ENCODE measurements around the gene UVSSA.
"Not testable (repeated sequence)": the region's sequence is repeated elsewhere in the genome, so short reads cannot be mapped to it uniquely, and the experiment has no call there.

Gene UVSSA

DNA sequence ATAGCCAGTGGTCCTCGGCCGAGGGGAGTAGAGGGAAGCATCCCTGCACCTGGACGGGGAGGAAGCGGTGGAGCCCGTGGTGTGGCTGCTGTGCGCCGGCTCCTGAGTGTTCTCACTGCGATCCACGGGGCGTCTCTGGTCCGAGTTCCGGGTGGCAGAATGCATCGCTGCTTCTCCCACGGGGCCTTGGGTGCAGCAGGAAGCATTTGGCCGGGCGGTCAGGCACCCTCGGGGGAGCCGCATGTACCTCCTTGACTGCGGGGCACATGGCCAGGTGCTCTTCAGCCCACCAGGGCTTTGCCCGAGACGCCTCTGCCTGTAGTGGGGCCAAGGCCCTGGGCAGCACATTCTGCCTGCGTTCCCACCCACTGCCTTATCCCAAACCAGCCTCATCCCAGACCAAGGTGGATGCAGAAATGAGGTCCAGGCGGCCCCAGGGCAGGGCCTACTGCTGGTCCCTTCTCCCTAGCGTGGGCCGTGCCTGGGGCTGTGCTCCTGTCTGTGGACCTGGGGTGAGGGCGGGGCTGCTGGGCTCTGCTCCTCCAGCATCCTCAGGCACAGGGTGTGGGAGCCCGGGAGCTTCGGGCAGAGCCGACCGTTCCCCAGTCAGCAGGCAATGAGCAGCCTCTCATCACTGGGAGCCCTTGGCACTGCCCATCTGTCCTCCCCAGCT lies 31.7 kb downstream of the UVSSA start:
- no peak for DNase-seq

DNA sequence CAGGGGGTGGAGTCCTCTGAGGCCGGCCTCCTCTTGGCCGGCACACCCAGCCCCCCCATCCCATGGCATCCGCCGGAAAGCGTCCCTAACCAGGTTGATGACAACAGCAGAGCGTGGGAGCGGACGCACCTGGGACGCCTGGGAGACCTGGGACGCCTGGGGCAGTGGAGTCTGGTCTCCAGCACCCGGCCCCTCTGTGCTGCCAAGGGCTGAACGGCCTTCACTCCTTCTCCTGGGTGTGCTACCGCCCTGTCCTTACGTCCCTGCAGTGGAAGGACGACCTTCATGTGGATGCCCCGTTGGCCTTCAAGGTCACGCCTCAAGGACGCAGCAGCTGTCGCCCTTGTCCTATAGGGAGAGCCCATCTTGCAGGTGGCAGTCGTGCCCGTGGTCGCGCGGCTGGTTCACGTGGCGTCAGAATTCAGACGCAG lies 32.4 kb downstream of the UVSSA start:
- no peak for DNase-seq

DNA sequence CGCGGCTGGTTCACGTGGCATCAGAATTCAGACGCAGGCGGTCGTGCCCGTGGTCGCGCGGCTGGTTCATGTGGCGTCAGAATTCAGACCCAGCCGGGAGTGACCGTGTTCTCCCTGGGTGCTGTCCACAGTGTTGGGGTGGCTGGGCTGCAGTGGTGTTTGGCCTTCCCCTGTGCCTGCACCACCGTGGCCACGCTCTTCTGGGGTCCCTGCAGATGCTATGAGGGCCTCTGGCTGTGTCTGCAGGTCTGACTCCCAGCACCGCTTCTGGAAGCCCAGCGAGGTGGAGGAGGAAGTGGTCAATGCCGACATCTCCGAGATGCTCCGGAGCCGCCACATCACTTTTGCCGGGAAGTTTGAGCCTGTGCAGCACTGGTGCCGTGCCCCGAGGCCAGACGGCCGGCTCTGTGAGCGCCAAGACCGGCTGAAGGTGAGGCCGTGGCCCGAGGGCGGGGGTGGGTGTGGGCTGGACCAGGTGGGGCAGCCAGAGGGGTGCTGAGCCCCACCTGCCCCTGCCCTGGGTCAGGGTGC lies 32.9 kb downstream of the UVSSA start:
- no peak for DNase-seq

DNA sequence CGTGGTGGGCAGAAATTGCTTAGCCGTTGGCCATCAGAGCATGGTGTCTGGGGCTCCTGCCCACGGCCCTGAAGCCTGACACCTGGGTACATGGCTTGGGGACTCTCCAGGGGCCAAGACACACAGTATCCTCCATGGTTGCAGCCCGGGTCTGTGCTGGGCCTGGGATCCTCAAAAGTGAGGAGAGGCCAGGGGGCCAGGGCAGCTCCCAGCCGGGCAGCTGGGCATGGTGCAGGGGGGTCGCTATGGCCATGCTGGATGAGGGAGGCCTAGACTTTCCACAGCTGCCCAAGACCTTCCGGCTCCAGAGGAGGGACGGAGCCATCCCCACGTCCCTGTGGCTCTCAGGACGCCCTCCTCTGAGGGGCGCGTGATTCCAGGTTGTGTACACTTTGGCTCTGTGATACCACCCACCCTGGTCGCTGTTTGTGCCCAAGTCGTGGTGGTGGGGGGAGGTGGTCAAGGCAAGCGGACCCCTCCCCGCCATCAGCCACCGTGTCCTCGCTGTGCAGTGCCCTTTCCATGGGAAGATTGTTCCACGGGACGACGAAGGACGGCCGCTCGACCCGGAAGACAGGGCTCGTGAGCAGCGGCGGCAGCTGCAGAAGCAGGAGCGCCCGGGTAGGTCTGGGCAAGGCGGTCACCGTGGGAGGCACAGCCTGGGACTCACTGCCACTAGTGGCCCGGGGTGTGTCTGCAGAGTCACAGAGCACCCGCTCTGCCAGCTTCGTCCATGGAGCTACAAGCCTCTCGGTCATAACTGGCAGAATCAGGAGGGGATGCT lies 33.6 kb downstream of the UVSSA start:
- no peak for DNase-seq

DNA sequence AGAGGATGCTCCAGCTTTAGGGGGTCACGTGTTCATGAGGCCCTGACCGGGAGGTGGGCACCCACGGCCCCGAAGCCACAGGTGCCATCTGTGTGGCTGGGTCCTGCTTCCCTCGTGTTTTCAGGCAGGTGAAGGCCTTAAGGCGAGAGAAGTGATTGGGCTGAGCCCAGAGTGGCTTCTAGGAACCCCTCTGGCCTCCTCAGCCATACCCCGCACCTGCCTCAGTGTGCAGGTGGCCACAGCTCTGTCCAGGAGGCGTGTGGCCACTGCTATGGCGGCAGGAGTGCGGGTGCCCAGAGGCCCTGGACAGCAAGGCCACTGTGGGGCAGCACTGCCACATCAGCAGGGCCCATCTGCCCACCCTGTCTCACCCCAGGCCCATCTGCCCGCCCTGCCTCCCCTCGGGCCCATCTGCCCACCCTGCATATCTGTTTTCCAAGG lies 34.2 kb downstream of the UVSSA start:
- DNase-seq = no peak

DNA sequence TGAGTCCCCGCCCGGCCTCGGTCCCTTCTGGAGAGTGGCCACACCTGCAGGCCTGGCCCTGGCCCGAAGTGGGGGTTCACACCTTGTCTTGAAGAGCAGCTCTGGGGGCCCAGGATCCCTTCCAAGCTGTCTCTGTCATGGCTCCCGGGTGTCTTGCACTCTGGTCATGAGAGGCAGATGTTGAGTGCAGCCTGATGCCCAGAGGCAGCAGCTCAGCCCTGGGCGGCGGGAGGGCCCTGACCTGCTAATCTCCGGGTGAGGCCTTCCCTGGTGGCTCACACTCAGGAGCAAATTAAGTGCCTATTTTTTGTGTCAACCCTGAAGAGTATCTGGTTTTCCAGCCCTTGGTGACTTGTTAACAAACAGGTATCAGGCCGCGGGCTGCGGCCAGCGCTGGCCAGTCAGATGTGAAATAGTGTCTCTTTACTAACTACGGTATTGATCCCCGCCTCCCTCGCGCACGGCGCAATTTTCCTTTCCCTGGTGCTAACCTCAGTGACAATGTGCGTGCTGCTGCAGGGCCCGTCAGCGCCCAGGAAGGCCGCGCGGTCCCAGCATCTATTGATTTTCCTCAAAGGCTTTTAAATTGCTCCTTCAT lies 35.0 kb downstream of the UVSSA start:
- DNase-seq = no peak

DNA sequence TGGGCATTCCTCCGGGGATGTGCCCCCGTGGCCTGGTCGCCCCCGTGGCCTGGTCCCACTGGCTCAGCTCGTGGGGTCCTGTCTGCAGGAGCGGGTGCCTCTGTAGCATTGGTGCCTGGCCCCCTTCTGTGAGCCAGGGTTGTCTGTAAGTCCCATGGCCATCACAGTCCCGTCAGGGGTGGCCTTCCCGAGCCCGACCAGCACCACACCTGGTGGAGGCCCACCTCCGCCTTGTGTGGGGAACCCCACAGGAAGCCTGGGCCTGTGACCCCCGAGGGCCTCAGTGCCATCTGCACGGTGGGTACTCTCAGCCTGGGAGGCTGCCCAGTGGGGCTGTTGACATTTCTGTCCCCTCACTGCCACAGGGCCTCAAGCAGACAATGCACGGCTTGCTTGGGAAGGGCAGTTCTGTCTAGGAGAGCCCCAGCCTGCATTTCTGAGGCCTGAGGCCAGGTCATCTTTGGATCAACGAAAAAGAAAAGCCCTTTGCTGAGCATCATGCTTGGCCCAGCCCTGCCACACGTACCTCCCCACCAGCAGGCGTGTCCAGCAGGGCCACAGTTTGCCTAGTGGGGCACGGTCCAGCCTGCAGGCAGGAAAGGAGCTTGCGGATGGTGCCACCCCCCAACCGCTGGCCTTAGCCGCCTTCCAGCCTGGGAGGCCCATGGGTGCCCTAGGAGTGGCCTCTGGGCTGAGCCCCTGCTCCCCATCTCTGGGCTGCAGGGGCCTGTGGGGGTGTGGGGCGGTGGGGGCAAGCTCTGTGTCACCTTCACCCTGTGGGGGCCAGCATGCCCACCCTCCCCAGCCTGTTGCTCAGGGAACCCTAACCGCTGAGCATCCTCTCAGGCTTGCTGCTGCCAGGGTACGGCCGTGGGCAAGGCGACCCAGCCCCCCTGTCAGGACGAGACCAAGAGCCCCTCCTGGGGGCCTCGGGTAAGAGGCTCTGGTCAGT lies 36.0 kb downstream of the UVSSA start:
- no peak for DNase-seq

DNA sequence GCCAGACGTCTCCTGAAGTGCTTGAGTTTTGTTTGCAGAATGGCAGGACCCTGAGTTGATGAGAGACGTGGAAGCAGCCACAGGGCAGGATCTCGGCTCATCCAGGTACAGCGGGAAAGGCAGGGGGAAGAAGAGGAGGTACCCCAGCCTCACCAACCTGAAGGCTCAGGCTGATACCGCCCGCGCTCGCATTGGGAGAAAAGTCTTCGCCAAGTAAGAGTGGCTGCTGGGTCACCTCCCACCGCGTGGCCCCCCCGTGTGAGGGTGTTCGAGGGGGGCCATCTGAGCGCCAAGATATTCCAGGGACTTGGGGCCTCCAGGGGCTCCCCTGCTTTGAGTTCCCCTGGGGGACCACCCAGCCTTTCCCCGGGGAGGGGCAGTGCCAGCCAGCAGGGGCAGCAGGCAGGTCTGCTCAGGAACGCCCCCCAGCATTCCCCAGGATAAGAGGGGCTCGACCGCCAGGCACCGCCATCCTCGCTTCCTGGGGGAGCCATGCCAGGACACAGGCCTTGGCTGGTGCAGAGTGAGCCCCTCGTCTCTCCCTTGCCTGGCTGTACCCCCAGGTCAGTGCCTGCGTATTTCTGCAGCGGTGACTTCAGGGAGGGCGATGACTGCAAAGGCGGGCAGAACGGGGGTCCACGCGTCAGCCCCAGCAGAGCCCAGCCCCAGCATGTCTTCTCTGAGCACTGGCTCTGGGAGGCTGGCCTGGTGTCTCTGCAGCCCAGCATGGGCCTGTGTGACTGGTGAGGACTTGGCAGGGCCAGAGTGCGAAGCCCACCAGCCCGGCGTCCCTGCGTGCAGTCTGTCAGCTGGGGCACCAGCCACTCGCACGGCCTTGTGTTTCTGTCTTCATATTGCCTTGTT lies 37.0 kb downstream of the UVSSA start:
- no peak for DNase-seq

DNA sequence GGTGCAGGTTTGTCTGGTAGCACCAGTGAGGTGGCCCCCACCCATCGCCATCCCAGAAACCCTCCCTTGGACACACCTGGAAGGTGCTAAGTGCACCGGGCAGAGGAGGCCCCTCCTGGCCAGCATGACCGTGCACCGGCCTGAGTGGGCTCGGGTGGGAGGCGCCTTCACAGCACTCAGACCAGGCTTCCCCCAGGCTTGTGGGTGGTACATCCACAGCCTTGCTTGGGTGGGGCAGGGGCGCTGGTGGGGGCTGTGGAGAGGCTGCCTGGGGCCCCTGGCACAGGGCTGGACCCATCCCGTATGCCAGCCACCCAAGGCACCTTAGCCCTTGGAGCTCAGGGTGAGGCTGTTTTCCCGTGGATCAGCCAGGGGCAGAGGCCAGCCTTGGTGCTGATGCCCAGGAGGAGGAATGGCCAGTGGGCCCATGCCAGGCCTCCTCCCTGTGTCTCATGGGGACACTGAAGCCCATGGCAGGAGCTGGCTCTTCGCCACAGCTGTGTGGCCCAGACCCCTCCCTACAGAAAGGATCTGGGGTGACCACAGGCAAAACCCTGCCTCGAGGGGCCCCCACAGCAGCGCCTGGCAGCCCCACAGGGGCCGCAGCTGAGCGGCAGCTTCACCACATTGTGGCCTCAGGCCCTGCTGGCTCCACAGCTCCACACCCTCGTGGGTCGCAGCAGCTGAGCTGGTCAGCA lies 37.8 kb downstream of the UVSSA start:
- no peak for DNase-seq

DNA sequence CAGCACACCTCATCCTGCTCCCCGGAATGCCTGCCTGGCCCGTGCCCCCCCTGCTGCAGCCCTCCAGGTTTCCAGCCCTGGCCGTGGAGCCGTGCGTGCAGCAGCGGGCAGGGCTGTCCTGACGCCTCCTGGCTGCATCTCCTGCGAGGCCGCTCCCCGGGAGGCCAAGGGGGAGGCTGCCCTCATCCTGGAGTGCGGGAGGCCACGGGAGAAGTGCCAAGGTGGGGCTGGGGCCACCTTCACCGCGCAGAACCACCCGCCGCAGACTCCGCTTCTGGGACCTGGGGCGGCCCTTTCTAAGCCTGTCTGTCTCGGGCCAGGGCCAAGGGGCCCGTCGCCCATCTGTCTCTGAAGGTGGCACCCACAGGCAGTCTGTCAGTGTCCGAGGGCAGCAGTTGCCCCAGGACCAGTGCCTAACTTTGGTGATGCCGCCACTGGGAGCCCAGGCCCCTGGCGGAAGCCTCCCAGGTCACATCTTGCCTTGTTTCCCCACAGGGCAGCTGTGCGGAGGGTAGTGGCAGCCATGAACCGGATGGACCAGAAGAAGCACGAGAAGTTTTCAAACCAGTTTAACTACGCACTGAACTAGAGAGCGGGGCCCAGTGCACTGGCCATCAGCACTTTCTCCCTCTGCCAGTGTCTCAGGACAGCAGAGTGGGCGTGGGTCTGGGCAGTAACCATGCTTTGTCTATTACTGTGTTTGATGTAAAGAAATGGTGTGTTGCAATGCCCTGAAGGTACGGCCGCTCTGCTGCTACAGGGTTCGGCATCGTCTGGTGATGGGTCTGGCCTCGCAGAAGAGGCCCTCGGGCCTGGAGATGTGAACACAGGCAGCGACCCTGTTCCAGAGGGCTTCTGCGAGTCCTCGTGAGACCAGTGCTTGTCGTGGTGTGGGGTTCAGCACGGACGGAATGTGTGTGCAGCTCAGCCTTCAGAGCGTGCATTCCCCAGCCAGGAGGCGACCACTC lies 38.6 kb downstream of the UVSSA start:
- DNase-seq = no peak

DNA sequence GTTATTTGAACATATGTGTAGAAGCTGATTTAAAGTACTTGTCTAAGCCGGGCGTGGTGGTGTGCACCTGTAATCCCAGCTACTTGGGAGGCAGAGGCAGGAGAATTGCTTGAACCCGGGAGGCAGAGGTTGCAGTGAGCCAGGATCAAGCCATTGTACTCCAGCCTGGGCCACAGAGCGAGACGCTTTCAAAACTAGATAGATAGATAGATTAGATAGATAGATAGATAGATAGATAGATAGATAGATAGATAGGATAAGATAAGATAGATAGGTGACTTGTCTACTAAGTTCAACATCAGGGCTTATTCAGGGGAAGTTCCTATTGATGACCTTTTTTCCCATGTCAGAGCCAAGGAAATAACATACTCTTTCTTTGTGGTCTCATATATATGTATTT lies 46.4 kb downstream of the UVSSA start:
- DNase-seq = not testable (repeated sequence)

DNA sequence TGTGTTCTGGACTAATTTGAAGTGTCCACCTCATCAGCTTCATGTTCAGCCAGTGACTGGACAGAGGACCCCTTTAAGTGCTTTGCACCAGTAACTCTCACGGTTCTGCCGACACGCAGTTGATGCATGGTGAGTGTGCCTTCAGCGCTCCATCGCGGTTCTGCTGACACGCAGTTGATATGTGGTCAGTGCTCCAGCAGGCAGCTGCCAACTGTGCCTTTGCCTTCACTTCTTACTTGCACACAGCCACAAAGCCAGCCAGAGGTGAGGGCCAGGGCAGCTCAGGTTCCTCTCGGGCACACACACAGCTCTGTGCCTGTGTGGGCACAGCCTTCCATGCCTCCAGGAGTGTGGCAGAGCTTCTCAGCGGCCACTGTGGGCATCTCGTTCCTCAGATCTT lies 46.9 kb downstream of the UVSSA start:
- DNase-seq = no peak

DNA sequence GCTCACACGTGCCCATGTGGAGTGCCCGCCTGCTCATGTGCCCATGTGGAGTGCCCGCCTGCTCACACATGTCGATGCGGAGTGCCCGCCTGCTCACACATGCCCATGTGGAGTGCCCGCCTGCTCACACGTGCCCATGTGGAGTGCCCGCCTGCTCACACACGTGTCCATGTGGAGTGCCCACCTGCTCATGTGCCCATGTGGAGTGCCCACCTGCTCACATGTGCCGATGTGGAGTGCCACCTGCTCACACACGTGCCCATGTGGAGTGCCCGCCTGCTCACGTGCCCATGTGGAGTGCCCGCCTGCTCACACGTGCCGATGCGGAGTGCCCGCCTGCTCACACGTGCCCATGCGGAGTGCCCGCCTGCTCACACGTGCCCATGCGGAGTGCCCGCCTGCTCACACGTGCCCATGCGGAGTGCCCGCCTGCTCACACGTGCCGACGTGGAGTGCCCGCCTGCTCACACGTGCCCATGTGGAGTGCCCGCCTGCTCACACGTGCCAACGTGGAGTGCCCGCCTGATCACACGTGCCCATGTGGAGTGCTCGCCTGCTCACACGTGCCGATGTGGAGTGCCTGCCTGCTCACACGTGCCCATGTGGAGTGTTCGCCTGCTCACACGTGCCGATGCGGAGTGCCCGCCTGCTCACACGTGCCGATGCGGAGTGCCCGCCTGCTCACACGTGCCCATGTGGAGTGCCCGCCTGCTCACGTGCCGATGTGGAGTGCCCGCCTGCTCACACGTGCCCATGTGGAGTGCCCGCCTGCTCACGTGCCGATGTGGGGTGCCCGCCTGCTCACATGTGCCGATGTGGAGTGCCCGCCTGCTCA lies 47.8 kb downstream of the UVSSA start:
- DNase-seq = not testable (repeated sequence)

DNA sequence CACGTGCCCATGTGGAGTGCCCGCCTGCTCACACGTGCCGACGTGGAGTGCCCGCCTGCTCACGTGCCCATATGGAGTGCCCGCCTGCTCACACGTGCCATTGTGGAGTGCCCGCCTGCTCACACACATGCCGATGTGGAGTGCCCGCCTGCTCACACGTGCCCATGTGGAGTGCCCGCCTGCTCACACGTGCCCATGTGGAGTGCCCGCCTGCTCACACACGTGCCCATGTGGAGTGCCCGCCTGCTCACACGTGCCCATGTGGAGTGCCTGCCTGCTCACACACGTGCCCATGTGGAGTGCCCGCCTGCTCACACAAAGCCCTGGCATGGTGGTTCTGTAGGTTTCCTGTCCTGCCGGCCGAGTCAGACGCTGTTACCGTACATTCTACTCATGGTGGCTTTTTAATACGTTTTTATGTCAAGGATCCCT lies 48.4 kb downstream of the UVSSA start:
- not testable (repeated sequence) for DNase-seq

DNA sequence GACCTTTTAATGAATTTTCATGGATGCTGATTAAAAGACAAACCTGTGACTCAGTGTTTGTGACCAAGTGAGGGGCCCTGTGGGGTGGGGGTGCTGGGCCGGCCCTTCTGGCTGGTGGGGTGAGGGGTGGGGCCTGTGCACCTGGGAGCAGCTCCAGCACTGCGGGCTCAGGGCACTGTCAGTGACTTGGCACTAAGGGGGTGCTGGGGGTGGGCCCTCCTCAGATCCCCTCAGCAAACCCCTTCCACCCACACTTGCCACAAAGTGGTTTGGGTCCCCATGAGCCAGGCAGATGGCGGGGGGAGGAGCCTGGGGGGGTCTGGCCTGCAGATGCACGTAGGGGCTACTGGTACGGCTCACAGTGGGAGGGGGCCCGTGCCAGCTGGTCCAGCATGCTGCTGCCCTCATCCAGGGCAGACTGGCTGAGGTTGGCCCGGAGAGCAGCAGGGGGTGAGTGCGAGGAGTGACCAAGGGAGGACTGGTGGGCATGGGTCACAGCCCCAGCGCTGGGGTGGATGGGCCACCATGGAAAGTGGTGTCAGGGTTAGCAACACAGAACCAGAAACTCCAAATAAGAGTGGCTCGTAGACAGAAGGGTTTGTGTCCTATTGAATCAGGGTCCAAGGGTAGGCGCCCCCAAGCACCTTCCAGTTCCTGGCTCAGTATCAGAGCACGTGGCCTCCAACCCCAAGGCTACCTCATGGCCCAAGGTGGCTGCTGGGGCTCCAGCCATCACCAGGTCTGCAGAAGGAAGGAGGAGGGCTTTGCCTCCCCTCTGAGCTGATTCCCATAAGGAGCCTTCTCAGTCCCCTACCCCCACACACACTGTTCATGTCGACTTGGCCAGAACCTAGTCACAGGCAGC lies 49.2 kb downstream of the UVSSA start:
- DNase-seq = no peak

DNA sequence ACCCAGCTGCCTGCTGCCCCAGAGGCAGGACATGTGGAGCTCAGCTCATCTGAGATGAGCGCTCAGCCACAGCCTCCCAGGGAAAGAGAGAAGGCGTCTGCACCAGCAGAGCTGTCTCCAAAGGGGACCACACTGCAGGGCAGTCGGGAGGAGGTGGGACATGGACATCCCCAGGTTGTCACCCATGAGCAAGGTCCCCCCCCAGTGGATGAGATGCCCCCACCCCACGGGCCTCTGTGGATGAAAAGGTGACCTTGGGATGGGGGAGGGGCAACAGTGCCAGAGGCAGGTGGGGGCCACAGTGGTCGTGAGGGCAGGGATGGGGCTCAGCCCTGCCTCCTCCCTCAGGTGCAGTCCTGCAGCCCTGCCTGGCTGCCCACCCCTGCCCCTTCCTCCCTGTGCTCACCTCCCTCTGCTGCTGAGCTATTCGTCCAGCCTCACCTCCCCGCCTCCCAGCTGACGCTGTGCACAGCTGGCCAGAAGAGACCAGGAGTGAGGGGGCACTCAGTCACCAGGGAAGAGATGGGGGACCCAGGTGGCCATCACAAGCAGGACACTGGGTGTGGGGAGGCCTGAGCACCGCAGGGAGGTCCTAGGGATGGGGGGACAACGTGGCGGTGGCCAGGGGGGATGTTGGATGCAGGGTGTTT lies 49.9 kb downstream of the UVSSA start:
- DNase-seq = no peak
